OCI-LY3 (cell line): Measurements from ENCODE around the gene OPCML.

Experiments used
- EZH2phosphoT487 ChIP-seq: fragments of 200-600 bp; shearing (Covaris generic); IDR thresholded peaks from 2 replicates; pipeline ENCODE4 v1.6.1; 2018; ENCODE audit warnings: antibody characterized with exemption, mixed run types, low read depth
- TF ChIP-seq, protein P1 (sequence below): fragments of 200-600, 300-600 bp; sonication (generic); IDR thresholded peaks from 2 replicates; pipeline ENCODE4 v1.5.1; 2014; ENCODE audit warnings: antibody characterized with exemption, low read length, low read depth

DNA sequence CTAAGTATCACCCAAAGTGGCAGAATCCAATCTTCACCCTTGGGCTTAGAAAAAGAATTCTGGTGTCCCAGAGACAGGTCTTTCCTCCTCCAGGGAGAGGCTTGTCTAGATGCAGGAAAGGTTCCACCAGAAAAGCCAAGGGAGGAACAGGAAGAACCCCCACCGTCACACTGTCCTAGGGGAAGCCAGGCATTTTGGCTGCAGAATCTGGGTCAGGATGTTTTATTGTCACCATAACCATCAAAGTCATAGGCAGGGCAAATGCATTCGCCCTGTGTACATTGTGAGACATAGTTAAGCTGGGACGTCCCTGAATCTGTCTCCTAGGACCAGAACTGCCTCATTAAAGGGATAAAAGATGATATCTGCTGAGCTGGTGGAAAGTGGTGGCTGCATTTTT, 590.5 kb downstream of the OPCML start:
- TF ChIP-seq, protein P1, sequence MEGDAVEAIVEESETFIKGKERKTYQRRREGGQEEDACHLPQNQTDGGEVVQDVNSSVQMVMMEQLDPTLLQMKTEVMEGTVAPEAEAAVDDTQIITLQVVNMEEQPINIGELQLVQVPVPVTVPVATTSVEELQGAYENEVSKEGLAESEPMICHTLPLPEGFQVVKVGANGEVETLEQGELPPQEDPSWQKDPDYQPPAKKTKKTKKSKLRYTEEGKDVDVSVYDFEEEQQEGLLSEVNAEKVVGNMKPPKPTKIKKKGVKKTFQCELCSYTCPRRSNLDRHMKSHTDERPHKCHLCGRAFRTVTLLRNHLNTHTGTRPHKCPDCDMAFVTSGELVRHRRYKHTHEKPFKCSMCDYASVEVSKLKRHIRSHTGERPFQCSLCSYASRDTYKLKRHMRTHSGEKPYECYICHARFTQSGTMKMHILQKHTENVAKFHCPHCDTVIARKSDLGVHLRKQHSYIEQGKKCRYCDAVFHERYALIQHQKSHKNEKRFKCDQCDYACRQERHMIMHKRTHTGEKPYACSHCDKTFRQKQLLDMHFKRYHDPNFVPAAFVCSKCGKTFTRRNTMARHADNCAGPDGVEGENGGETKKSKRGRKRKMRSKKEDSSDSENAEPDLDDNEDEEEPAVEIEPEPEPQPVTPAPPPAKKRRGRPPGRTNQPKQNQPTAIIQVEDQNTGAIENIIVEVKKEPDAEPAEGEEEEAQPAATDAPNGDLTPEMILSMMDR, result no peak
- TF ChIP-seq EZH2phosphoT487, result no peak
